GM12801 (cell line): ENCODE measurements around the gene CEP68.

ENCODE experiments used
- TF ChIP-seq, protein P1 (sequence below): IDR thresholded peaks from one replicate; pipeline ENCODE4 v1.5.1; 2011; ENCODE audit warnings: control low read depth; ENCODE audit not compliant: insufficient read length; ENCODE audit errors: extremely low read depth

Gene CEP68

DNA sequence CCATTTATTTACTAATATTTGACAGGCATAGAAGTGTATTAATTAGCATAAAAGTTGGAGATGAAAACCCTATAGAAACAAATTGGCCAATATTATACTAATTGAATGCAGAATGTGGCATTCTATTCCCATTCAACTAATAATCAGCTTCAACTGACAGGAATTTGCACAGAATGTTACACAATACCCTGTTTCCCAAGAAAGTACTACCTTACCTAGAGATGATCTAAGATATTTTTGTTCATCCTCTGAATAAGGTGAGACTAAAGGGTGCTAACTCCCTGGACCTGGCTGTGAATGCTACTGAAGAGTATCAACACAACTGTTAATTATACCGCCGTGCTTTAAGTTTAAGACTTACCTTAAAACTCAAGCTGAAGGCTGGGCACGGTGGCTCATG is 28.9 kb downstream of the CEP68 start:
- TF ChIP-seq, protein P1, sequence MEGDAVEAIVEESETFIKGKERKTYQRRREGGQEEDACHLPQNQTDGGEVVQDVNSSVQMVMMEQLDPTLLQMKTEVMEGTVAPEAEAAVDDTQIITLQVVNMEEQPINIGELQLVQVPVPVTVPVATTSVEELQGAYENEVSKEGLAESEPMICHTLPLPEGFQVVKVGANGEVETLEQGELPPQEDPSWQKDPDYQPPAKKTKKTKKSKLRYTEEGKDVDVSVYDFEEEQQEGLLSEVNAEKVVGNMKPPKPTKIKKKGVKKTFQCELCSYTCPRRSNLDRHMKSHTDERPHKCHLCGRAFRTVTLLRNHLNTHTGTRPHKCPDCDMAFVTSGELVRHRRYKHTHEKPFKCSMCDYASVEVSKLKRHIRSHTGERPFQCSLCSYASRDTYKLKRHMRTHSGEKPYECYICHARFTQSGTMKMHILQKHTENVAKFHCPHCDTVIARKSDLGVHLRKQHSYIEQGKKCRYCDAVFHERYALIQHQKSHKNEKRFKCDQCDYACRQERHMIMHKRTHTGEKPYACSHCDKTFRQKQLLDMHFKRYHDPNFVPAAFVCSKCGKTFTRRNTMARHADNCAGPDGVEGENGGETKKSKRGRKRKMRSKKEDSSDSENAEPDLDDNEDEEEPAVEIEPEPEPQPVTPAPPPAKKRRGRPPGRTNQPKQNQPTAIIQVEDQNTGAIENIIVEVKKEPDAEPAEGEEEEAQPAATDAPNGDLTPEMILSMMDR = no peak

DNA sequence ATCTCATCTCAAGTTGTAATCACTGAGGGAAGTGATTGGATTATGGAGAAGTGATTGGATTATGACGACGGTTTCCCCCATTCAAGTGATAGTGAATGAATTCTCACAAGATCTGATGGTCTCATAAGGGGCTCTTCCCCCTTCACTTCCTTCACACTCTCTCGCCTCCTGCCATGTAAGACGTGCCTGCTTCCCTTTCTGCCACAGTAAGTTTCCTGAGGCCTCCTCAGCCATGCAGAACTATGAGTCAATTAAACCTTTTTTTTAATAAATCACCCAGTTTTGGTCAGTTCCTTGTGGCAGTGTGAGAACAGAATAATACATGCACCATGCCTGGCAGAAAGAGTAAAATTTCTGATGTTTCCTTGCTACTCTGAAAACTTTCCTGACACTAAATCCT is 36.6 kb downstream of the CEP68 start:
- TF ChIP-seq, protein P1 = no peak

- TF ChIP-seq, protein P1 = no peak
Observed at GRCh38 chr2:65093211-65093610, 37.0 kb downstream of the CEP68 start.

DNA sequence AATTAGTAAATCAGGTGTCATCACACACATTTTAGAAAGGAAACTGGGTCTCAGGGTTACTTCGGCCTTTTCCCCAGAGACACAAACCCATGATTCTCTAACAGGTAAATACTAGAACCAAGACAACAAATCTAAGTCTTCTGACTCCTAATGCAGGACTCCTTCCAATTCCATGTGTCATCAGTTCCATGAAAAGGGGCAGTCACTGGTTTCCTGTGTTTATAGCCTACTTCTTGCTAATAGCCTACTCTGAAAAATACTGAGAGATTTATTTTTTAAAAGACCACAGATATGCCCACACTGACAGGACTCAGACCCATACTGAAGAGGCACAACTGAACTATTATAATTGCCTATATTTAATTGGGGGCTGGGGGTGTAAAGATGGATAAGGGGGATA is 40.7 kb downstream of the CEP68 start:
- TF ChIP-seq, protein P1 = no peak

DNA sequence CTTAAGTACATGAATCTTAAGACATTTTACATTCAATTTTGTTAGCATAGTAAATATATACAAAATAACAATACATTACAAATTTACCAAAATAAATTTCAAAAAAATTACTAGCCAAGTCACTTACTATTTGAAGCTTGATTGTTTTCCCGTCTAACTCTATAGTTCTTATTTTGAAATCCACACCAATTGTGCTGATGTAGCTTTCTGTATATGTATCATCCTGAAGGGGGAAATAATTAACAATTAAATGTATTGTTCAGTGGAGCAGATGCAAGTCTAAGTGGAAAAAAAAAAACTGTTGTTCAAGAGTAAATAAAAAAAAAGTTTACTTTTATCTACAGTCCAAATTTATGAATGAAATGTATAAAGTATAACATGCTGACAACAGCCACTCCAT is 41.6 kb downstream of the CEP68 start:
- TF ChIP-seq, protein P1 = no peak

- TF ChIP-seq, protein P1 = no peak
Observed at GRCh38 chr2:65098741-65099140, 42.5 kb downstream of the CEP68 start.

DNA sequence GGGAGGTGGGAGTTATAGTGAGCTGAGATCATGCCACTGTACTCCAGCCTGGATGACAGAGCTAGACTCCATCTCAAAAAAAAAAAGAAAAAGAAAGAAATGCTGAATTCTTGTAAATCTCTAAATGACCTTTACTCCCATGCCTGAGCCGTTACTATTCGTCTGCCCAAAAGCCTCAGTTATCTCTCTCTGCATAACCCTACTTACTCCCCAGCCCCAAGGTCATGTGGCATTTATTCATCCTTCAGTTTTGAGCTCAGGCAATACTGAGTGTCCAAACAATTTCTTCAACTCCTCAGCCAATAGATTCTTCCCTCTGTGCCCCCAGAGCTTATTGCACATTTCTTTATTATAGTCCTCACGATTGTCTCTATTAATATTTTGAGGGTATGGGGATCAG is 44.9 kb downstream of the CEP68 start:
- TF ChIP-seq, protein P1 = no peak
